ENCODE measurements around the gene HRK.

The HRK gene

DNA sequence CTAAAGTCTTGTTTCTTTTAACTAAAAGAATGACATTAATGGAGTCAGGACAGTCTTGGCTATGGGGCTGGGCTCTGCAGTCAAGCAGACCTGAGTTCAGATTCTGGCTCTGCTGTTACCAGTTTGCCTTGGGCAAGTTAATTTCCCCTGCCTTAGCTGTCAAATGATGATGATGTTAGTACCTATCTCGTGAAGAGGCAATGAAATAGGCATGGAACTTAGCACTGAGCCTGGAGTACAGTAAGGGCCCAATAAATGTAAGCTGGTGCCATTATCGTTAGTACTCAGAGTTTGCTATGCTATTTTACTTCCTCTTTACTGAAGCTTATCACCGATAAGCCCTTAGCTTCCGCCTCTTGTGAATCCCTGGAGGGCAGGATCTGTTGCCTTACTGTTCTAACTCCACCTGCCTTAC, 38.0 kb upstream of the HRK start:
- Histone ChIP-seq H2AFZ (ENCODE audit: low read depth, low read length) (no peak overlapping the region), H3K36me3 (ENCODE audit: insufficient read depth, low read length) (peaks cover 5% of the 10 kb centered on the region; the same call in 1 of the 2 replicates), H3K4me3 (ENCODE audit: low read depth in 1 of 2, low read length in 2 of 2) (no peak overlapping the region), H3K9me3 (ENCODE audit: insufficient read depth, low read length, severe bottlenecking) (no peaks in the 10 kb centered on the region), H3K4me2 (ENCODE audit: insufficient read depth, low read length) (no peak overlapping the region), H3K27ac (ENCODE audit: low read length) (no peak overlapping the region), H3K79me2 (ENCODE audit: insufficient read depth, low read length) (no peaks in the 10 kb centered on the region), H3K9ac (ENCODE audit: low read depth, low read length) (no peak overlapping the region), H3K4me1 (ENCODE audit: insufficient read depth, low read length) (peaks cover 21% of the 10 kb centered on the region), H4K20me1 (ENCODE audit: insufficient read depth, low read length) (peaks cover 53% of the 10 kb centered on the region), H3K27me3 (ENCODE audit: insufficient read depth, low read length, poor library complexity) (no peaks in the 10 kb centered on the region)
- no peak for ATAC-seq (ENCODE audit: insufficient read depth, low read depth)
- TF ChIP-seq, protein P1, sequence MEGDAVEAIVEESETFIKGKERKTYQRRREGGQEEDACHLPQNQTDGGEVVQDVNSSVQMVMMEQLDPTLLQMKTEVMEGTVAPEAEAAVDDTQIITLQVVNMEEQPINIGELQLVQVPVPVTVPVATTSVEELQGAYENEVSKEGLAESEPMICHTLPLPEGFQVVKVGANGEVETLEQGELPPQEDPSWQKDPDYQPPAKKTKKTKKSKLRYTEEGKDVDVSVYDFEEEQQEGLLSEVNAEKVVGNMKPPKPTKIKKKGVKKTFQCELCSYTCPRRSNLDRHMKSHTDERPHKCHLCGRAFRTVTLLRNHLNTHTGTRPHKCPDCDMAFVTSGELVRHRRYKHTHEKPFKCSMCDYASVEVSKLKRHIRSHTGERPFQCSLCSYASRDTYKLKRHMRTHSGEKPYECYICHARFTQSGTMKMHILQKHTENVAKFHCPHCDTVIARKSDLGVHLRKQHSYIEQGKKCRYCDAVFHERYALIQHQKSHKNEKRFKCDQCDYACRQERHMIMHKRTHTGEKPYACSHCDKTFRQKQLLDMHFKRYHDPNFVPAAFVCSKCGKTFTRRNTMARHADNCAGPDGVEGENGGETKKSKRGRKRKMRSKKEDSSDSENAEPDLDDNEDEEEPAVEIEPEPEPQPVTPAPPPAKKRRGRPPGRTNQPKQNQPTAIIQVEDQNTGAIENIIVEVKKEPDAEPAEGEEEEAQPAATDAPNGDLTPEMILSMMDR (IDR thresholded peaks at IDR 0.05; ENCODE audit: borderline replicate concordance, extremely low read depth, low read length, poor library complexity, severe bottlenecking) = no peak
- no peak for TF ChIP-seq EZH2 (IDR thresholded peaks at IDR 0.05; ENCODE audit: borderline replicate concordance, low read depth, low read length, severe bottlenecking)
- no peak for DNase-seq

- H3K4me2 ChIP-seq (ENCODE audit: insufficient read depth, low read length) = no peak overlapping the region
- no peaks in the 10 kb centered on the region for H3K9me3 ChIP-seq (ENCODE audit: insufficient read depth, low read length, severe bottlenecking)
- ATAC-seq (ENCODE audit: insufficient read depth, low read depth) (no peak), DNase-seq (no peak)
- peaks cover 4% of the 10 kb centered on the region; the same call in 1 of the 2 replicates for H3K79me2 ChIP-seq (ENCODE audit: insufficient read depth, low read length)
- TF ChIP-seq, protein P1 (IDR thresholded peaks at IDR 0.05; ENCODE audit: borderline replicate concordance, extremely low read depth, low read length, poor library complexity, severe bottlenecking) = no peak
- no peak for TF ChIP-seq EZH2 (IDR thresholded peaks at IDR 0.05; ENCODE audit: borderline replicate concordance, low read depth, low read length, severe bottlenecking)
- H4K20me1 ChIP-seq (ENCODE audit: insufficient read depth, low read length) = peaks cover 59% of the 10 kb centered on the region
- H3K36me3 ChIP-seq (ENCODE audit: insufficient read depth, low read length) = peaks cover 8% of the 10 kb centered on the region; the same call in 1 of the 2 replicates
- H2AFZ ChIP-seq (ENCODE audit: low read depth, low read length) = no peak overlapping the region
- no peaks in the 10 kb centered on the region for H3K27me3 ChIP-seq (ENCODE audit: insufficient read depth, low read length, poor library complexity)
- H3K27ac ChIP-seq (ENCODE audit: low read length) = no peak overlapping the region
- no peak overlapping the region for H3K4me3 ChIP-seq (ENCODE audit: low read depth in 1 of 2, low read length in 2 of 2)
- H3K9ac ChIP-seq (ENCODE audit: low read depth, low read length) = no peak overlapping the region
- peaks cover 15% of the 10 kb centered on the region for H3K4me1 ChIP-seq (ENCODE audit: insufficient read depth, low read length)
Measured at GRCh38 chr12:116918464-116918863, 37.2 kb upstream of the HRK start.

- no peaks in the 10 kb centered on the region for H3K27me3 ChIP-seq (ENCODE audit: insufficient read depth, low read length, poor library complexity)
- peak; percentile 16 for DNase-seq
- H3K79me2 ChIP-seq (ENCODE audit: insufficient read depth, low read length) = peaks cover 18% of the 10 kb centered on the region
- no peak overlapping the region for H3K4me3 ChIP-seq (ENCODE audit: low read depth in 1 of 2, low read length in 2 of 2)
- no peak overlapping the region for H2AFZ ChIP-seq (ENCODE audit: low read depth, low read length)
- no peak overlapping the region for H3K4me2 ChIP-seq (ENCODE audit: insufficient read depth, low read length)
- peaks cover 28% of the 10 kb centered on the region for H3K4me1 ChIP-seq (ENCODE audit: insufficient read depth, low read length)
- ATAC-seq (ENCODE audit: insufficient read depth, low read depth) = peak; percentile 53
- H3K9ac ChIP-seq (ENCODE audit: low read depth, low read length) = no peak overlapping the region
- TF ChIP-seq EZH2 (IDR thresholded peaks at IDR 0.05; ENCODE audit: borderline replicate concordance, low read depth, low read length, severe bottlenecking) = no peak
- TF ChIP-seq, protein P1 (IDR thresholded peaks at IDR 0.05; ENCODE audit: borderline replicate concordance, extremely low read depth, low read length, poor library complexity, severe bottlenecking) = peak; percentile 12
- no peak overlapping the region for H3K27ac ChIP-seq (ENCODE audit: low read length)
- H4K20me1 ChIP-seq (ENCODE audit: insufficient read depth, low read length) = peaks cover 54% of the 10 kb centered on the region
- H3K9me3 ChIP-seq (ENCODE audit: insufficient read depth, low read length, severe bottlenecking) = no peaks in the 10 kb centered on the region
- H3K36me3 ChIP-seq (ENCODE audit: insufficient read depth, low read length) = peaks cover 9% of the 10 kb centered on the region; the same call in 1 of the 2 replicates
Measured at GRCh38 chr12:116916714-116917114, 35.5 kb upstream of the HRK start.
